Measurements from ENCODE around the gene MYO16. TPM values are rescaled to one million over a fixed set of nuclear protein-coding genes. Genes with fewer than 3 reads are reported as not detected.
"Not testable (repeated sequence)": the region's sequence is repeated elsewhere in the genome, so short reads cannot be mapped to it uniquely, and the experiment has no call there.

Gene MYO16
- polyA plus RNA-seq, 4 donors = 0.38 to 0.55 (median 0.46) TPM

GRCh38 chr13:108734676-108735075 is 105.3 kb downstream of the MYO16 start:
- DNase-seq (ENCODE audit: low read depth in 4 of 4, low spot score in 2 of 4) = no peak

- no peak for DNase-seq (ENCODE audit: low read depth in 4 of 4, low spot score in 2 of 4)
Measured at GRCh38 chr13:108741930-108742329, 112.5 kb downstream of the MYO16 start.

DNA sequence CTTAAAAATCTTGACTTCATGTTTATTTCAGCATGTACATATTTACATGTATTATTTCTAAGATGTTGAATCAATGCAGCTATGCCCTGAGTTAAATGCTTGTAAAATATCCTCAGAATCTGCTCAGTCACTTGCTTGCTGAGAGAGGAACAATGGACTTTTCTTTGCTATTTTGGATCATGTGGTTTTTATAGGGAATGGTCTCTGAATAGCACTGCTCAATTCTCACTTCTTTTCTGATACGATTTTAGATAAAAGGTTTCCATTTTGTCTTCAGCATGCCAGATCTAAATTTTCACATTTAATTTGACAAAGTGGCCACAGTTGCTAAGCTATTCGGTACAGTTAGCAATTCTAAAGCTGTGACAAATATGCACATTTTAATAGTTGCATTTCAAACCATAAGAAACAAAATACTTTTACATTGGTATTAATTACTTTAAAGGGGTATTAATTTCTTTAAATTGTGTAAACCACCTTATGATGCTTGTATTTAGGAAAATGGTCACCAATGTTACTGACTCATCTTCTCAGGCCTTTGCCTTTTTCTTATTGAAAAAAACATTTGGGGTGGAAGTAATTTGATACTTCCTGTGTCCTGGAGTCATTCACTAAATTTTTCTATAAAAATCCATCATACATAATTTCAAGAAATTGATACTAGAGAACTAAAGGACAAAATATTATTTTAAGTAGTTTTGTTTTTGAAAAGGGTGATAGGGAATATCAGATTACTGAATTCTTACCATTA is 113.5 kb downstream of the MYO16 start:
- DNase-seq (ENCODE audit: low read depth in 4 of 4, low spot score in 2 of 4) = no peak

DNA sequence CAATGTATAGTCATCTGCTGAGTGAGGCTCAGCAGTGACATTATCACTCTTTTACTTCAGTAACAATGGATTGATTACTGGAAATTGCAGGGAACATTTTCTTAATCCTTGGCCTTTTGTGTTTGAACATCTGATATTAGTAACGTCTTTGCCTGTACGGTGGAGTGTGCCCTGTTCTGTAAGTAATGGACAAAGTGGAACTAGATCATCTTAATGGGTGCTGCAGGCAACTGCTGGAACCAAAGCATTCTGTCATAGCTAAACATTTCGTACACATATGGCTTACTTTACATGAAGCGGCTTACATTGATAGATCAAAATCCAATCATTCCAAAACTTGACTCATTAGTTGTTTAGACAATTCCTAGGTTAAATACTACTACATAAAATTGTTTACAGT is 114.1 kb downstream of the MYO16 start:
- DNase-seq (ENCODE audit: low read depth in 4 of 4, low spot score in 2 of 4) = no peak

DNA sequence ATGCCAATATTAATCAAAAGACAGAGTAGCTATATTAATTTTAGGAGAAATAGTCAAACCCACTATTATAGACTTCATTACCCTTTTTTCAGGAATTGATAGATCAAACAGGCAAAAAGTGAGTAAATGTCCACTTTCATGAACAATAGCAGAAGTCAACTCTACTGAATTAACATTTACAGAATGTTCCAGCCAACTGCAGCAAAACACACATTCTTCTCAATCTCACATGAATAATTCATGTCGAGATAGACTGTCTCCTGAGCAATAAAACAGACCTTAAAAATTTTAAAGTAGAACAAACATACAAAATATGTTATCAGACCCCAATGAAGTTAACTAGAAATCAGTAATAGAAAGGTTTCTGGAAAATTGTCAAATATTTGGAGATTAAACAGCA is 118.4 kb downstream of the MYO16 start:
- no peak for DNase-seq (ENCODE audit: low read depth in 4 of 4, low spot score in 2 of 4)

DNA sequence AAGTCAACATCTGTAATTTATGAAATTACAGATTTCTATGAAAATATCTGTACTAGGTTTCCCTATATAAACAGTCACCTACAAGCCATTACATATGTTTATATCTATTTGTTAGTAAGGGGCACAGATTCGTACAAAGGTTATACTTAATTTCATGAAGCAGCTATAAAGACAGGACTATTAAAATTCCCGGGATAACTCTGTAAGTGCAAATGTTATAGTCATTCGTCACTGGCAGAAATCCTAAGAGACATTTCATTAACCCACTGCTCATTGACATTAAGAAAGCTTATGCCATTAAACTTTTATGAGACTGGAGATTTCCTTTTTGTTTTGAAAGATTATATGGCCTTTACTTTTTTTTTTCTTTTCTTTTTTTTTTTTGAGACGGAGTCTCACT is 122.9 kb downstream of the MYO16 start:
- no peak for DNase-seq (ENCODE audit: low read depth in 4 of 4, low spot score in 2 of 4)

GRCh38 chr13:108755083-108755482 is 125.7 kb downstream of the MYO16 start:
- no peak for DNase-seq (ENCODE audit: low read depth in 4 of 4, low spot score in 2 of 4)

GRCh38 chr13:108760129-108760528 is 130.7 kb downstream of the MYO16 start:
- no peak for DNase-seq (ENCODE audit: low read depth in 4 of 4, low spot score in 2 of 4)

DNA sequence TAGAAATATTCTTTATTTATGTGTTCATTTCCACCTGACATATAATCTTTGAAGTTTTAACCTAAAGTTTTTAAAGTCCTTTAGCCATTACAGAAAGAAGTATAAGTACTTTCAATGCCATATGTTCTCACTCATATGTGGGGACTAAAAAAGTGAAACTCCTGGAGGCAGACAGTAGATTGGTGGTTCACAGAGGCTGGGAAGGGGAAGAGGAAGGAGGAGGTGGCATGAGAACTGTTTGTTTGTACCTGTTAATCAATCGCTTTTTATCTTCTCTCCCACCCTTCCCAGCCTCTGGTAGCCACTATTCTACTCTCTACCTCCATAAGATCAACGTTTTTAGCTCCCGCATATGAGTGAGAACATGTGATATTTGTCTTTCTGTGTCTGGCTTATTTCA is 131.1 kb downstream of the MYO16 start:
- DNase-seq (ENCODE audit: low read depth in 4 of 4, low spot score in 2 of 4) = no peak

GRCh38 chr13:108768035-108768434 is 138.6 kb downstream of the MYO16 start:
- DNase-seq (ENCODE audit: low read depth in 4 of 4, low spot score in 2 of 4) = no peak

DNA sequence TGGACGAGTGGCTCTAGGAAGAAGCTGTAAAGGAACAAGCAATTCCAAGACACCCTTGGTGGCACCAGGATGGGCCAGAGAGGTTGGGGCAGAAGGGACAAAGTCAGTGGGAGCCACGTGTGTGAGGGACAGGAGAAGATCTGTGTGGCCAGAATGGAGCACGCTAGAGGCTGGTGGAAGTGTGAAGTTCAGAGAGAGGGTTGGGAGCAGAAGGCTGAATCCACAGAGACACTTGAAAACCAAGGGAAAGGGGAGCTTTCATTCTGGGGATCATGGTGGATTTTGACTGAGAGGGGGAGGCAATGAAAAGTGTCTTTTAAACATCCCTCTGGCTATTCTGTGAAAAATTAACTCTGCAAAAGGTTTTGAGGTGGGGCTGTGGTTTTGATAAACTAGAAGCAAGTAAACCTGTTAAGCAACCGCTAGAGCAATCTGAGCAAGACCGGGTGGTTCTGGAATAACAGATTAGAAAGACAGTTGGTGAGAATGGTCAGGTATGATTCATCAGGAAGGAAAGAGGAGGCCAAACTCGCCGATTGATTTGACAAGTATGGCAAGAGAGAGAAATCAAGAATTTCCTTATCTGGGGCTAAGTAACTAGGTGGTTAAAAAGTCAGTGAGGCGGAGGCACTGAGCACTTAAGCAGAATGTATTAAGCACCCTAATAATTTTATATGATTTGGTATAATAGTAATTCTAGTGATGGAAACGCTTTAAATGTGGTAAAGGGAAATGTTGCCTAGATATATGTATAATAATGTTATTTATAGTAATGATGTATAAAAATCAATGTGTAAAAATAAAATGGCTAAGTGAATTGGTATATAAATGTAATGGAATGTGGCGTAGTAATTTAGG is 140.0 kb downstream of the MYO16 start:
- no peak for DNase-seq (ENCODE audit: low read depth in 4 of 4, low spot score in 2 of 4)

DNA sequence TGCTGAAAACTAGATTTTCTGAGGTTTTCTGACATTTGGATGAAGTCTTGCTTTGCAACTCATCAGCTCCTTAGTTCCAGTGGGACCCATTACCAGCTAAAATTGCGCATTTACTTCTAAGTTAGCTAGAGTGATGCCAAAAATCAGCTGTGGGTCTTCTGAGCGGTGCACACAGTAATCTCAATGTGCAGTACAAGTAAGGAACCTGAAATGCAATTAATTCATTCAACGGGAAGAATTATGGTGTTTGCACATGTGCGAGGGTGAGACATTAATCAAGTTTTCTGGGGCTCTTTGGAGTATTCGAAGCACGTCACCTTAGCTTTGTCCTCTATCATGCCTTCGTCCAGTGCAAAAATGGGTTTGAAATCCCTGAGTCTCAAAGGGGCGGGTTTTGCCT is 146.2 kb downstream of the MYO16 start:
- no peak for DNase-seq (ENCODE audit: low read depth in 4 of 4, low spot score in 2 of 4)

- DNase-seq (ENCODE audit: low read depth in 4 of 4, low spot score in 2 of 4) = no peak
Measured at GRCh38 chr13:108776650-108777049, 147.2 kb downstream of the MYO16 start.

GRCh38 chr13:108777421-108778420 is 148.3 kb downstream of the MYO16 start:
- no peak for DNase-seq (ENCODE audit: low read depth in 4 of 4, low spot score in 2 of 4)

DNA sequence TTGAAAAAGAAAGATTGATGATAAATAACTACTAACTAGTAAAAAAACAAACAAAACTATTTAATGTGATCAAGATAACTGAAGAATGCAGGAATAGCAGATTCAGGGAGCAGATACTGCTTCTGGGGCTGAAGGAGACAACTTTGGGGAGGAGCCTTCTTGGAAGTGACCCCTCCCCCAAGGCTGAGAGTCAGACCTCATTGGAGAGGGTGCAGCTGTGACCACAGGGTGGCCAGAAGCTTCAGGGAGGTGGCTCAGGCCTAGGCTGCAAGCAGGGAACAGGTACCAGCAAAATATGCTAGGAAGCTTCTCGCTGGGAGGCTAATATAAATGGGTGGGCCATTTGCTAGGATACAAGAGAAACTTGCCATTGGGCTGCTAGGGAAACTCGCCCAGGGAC is 149.9 kb downstream of the MYO16 start:
- DNase-seq (ENCODE audit: low read depth in 4 of 4, low spot score in 2 of 4) = no peak

DNA sequence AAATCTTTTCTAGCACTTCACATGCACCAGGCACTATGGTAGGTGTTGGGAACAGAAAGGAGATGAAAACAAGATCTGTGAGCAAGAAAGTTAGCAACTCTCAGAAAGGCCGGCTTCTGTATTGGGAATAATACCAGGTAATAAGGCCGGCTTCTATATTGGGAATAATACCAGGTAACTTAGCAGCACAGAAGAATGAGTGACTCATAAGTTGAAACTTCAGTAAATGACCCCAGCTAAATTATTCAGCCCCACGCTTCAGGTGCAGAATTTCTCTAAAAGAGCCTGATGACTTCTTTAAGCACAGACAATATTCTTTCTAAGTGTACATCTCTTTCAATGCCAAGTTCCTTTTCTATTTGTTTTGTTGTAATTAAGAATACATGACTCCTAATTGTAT is 151.3 kb downstream of the MYO16 start:
- no peak for DNase-seq (ENCODE audit: low read depth in 4 of 4, low spot score in 2 of 4)

GRCh38 chr13:108781312-108781711 is 151.9 kb downstream of the MYO16 start:
- no peak for DNase-seq (ENCODE audit: low read depth in 4 of 4, low spot score in 2 of 4)

GRCh38 chr13:108782480-108782879 is 153.1 kb downstream of the MYO16 start:
- not testable (repeated sequence) for DNase-seq (ENCODE audit: low read depth in 4 of 4, low spot score in 2 of 4)

DNA sequence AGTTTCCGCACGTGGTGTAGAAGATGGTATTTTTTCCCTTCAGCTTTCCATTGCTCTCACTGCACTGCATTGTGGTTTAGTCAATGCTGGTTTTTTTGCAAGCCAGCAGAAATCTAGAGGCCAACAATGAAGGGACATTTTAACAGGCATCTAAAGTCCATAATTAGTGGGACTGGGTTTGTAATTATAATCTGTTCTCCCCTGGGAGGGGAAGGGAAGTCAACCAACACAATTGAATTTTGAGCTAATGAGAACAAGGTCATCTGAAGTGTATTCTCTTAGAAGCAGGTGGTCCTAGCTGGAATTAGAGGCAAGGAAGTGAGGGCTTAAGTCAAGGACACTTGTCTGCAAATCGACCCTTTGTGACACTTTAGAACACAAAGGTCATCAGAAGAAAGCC is 156.4 kb downstream of the MYO16 start:
- no peak for DNase-seq (ENCODE audit: low read depth in 4 of 4, low spot score in 2 of 4)

DNA sequence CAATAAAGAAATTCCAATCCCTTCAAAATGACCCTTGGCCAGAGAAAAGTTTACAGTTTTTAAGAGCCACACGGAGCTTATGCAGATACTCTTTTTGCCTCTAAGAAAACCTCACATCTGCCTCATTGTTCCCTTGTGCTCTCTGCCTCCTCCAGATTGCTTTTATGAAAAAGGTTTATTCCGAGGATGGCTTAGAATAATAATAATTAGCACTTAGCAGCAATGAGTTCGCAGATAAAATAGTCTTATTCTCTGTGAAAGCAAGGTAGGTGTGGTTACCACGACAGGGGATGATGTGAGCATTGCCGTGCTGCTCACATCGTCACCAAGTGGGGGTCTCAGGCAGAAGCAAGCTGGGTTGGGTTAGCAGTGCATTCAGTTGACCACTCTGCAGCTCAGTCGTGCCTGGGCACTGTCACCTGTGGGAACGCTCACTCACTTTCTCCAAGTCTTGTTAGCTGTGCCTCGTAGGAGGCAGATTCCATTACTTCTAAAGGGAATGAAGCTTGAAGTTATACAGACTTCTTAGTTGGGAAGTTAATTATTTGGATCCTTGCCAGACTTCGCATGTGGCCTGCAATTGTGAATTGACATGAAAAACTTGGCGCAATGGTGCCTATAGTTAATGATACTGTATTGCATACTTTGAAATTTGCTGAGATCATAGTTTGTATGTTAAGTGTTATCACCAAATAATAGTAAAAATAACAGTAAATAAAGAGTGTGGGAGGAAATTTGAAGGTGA is 157.2 kb downstream of the MYO16 start:
- DNase-seq (ENCODE audit: low read depth in 4 of 4, low spot score in 2 of 4) = no peak
